GM19025 (cell line): ENCODE data around the gene ZNF783.
"Not testable (repeated sequence)": the region's sequence is repeated elsewhere in the genome, so short reads cannot be mapped to it uniquely, and the experiment has no call there.

ENCODE experiments used
- ATAC-seq: cut with Tn5 transposase; IDR thresholded peaks from one replicate; pipeline ENCODE4 v1.9.1; 2021; ENCODE audit warnings: mild to moderate bottlenecking, low read depth, moderate library complexity; ENCODE audit not compliant: unreplicated experiment

The ZNF783 gene

DNA sequence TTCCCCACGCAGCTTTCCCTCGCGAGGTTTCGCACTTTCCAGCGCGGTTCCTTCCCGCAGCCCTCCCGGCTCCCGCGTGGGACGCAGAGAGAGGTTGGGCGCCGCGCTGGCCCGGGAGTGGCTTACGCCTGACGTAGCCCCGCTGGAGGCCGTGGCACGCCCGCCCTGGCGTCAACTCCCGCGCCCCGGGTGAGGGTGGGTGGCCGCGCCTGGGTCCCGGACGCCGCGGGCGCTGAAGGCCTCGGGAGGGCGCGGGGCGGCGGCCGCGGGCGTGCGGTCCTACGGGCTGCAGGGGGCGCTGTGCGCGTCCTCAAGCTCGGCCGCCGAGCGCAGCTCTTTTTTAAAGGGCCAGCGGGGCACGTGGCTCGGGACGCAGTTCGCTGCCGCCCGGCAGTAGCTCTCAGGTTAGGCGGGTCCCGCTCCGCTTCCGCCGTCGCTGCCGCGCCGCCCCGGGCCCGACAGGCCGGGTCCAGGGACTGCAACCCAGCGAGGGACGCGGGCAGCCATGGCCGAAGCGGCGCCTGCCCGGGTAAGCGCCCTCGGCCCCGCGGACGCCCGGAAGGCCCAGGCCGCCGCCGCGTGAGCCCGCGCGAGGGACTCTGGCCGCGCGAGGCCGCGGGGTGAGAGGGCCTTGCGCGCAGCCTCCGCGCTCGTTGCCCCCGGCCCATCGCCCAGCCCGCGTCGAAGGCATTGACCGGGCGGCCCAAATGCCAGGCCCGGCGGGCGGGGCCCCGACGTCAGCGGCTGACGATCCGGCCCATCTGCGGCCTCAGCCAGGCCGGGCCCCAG, at the start of gene ZNF783:
TSS of gene ZNF783 (plus strand) at position 368 of the 789 bp plus-strand sequence. CDS start at position 506, 138 bp downstream.
- ATAC-seq = peak; percentile 84

DNA sequence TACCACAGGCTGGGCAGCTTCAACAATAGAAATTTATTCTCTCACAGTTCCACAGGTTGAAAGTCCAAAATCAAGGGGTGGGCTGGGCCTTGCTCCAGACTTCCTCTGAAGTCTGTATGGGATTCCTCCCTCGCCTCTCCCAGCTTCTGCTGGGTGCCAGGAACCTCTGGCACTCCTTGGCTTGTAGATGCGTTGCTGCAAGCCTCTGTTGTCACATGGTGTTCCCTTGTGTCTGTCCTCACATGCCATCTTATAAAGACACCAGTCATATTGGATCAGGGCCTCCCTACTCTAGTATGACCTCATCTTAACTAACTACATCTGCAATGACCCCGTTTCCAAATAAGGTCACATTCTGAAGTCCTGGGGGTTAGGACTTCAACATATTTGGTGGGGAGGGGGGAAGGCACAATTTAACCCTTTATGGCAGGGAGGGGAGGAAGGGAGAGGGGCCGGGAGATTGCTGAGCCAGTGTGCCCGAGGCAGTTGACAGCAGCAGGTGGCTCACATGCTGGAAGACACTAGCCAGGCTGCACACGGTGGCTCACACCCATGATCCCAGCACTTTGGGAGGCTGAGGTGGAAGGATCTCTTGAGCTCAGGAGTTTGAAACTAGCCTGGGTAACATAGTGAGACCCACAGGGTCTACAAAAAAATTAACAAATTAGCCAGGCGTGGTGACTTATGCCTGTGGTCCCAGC, 47.8 kb upstream of the ZNF783 start:
- no peak for ATAC-seq

DNA sequence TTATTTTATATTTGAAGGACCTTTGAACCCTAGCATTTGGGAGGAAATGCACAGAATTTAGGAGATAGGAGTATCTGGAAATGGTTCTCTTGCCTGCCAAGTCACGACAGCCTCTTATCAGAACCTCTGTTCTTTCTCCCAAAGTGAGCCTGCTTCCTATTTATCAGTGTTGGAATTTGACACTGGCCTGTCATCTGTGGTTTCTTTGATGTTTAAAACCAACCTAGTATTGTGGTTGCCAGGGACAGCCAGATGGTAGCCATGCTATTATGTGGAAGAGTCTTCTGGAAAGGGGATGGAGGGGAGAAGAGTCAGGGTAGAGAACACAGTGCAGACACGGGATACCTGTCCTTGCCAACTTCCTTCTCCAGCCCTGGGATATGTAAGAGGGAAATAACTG, 45.6 kb upstream of the ZNF783 start:
- no peak for ATAC-seq

DNA sequence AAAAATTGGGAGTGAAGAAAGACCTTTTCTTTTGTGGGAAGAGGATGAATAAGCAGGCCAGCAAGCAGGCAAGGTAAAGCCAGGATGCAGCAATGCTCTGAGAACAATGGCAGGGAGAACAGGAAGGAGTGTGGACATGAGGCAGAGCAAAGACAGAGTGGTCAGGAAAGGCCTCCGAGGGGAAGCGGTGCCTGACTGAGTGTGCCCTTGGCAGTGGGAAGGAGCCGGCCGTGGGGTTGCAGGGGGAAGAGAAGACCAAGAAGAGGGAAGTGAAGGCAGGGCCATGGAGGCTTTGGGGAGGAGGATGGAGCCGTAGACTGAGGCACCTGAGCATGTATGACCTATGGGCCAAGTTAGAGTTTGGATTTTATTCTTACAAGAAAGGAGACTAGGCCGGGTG, 44.4 kb upstream of the ZNF783 start:
- no peak for ATAC-seq

DNA sequence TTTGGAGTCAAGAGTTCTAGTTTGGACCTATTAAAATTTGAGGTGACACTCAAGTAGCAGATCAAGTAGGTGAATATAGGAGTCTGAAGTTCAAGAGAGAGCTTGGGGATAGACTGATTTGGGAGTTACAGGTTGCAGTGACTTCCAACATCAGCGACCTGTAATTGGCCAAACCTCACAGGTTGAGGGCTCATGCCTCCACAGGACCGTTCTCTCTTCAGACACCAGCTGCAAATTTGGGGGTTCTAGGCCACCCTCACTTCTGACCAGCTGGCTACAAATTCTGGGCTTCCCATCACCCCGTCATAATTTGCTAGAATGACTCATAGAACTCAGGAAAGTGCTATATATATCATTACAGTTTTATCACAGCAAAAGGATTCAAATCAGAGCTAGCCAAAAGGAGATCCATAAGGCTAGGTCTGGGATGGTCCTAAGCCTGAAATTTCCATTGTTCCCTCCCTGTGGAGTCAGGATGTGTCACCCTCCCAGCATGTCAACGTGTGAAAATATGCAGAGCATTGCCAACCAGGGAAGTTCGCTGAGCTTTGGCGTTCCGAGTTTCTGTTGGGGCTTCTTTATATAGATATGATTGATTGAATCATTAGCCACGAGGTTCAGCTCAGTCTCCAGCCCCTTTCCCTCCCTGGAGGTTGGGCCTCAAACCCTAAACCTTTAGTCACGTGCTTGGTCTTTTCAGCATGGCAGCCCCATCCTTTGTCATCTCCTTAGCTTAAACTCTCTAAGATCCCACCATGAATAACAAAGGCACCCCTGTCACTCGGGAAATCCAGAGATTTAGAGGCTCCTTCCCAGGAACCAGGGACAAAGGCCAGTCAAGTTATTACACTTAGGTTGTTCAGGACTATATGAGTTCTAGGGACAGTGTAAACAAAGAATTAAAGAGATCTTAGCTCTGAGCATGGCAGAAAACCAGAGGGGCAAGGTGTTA, 43.3 kb upstream of the ZNF783 start:
- no peak for ATAC-seq

DNA sequence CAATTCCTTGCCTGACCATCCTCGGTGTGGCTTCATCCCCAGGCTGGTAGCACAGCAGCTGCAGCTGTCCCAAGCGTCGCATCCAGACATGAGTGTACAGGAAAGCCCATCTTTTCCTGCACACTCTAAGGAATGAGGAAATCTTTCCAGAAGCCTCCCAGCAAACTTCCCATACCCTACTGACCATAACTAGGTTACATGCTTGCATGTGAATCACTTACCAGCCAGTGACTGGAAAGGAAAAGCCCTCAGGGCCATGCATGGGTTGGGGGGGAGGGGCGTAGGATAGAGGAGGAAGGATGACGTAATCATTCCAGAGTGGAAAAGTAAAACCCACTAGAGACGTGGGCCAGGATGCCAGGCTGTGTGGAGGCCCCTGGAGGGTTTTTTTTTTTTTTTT, 41.5 kb upstream of the ZNF783 start:
- no peak for ATAC-seq

DNA sequence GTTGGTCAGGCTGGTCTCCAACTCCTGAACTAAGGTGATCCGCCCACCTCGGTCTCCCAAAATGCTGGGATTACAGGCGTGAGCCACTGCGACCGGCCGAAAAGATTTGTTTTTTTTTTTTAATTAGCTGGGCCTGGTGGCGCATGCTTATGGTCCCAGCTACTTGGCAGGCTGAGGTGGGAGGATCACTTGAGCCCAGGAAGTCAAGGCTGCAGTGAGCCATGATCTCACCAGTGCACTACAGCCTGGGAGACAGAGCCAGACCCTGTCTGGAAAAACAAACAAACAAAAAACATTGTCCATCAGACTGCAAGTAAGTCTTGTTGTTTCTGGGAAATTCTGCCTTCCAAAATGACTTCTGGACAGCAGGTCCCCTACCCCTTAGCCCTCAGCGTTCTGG, 38.8 kb upstream of the ZNF783 start:
- no peak for ATAC-seq

DNA sequence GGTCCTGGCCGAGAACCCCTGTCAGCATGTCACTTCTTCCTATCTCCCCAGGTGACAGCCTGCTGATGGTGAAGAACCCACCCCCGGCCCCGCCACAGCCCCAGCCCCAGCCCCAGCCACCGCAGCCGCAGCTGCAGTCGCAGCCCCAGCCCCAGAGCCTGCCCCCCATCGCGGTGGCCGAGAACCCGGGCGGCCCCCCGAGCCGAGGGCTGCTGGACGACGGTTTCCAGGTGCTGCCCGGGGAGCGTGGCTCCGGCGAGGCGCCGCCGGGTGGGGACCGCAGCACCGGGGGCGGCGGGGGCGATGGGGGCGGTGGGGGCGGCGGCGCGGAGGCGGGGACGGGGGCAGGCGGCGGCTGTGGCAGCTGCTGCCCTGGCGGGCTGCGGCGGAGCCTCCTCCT, 38.2 kb upstream of the ZNF783 start:
- no peak for ATAC-seq

DNA sequence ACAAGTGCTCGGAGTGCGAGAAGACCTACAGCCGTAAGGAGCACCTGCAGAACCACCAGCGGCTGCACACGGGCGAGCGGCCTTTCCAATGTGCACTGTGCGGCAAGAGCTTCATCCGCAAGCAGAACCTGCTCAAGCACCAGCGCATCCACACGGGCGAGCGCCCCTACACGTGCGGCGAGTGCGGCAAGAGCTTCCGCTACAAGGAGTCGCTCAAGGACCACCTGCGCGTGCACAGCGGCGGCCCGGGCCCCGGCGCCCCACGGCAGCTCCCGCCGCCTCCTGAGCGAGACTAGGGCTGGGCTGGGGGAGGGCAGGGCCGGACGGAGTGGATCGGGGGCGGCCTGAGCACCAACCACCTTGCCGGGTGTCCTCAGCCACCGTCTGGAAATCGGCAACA, 37.6 kb upstream of the ZNF783 start:
- ATAC-seq = no peak

DNA sequence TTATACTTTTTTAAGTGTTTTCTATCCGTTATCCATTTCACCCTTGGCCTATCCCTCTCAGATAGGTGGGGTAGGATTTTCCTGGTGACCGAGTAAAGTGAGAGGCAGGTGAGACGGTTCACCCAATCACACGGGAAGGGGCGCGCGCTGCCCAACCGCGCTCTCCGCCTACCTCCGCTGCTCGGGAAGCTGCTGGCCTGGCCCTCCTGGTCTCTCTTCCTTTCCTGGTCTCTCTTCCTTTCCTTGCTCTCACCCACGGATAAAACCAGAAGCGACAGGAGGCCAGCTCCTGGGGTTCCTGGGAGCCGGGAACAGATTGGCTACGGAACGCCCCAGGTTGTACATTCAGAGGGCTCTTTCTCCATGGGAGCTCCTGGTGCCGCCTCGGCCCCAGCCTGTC, 36.9 kb upstream of the ZNF783 start:
- ATAC-seq = no peak

DNA sequence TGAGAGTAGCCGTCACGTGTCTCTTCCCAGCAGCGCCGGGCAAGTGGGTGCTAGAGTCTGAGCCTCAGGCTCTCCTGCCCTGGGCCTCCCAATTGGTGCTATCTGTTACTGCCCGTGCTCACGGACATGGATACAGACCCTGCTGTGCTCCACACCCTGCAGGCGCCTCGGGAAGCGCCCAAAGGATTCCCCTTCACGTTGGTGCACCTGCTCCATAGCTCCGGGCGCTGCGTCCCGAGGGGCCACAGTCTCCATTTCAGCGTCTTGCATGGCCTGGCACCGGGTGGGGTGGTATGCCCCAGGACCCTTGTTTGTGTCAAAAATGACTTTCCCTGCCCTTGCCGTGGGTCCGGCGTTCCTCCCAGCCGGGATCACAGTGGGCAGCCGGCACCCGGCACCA, 36.3 kb upstream of the ZNF783 start:
- no peak for ATAC-seq

DNA sequence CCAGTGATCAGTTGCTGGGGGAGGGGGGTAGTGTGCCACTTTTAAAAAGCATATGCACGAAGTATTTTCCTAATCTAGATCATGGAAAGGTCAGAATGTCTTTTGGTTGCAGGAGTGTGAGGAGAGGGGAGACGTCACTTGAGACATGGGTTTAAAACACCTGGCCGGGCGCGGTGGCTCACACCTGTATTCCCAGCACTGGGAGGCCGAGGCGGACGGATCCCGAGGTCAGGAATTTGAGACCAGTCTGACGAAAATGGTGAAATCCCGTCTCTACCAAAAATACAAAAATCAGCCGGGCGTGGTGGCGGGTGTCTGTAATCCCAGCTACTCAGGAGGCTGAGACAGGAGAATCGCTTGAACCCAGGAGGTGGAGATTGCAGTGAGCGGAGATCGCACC, 35.6 kb upstream of the ZNF783 start:
- not testable (repeated sequence) for ATAC-seq

DNA sequence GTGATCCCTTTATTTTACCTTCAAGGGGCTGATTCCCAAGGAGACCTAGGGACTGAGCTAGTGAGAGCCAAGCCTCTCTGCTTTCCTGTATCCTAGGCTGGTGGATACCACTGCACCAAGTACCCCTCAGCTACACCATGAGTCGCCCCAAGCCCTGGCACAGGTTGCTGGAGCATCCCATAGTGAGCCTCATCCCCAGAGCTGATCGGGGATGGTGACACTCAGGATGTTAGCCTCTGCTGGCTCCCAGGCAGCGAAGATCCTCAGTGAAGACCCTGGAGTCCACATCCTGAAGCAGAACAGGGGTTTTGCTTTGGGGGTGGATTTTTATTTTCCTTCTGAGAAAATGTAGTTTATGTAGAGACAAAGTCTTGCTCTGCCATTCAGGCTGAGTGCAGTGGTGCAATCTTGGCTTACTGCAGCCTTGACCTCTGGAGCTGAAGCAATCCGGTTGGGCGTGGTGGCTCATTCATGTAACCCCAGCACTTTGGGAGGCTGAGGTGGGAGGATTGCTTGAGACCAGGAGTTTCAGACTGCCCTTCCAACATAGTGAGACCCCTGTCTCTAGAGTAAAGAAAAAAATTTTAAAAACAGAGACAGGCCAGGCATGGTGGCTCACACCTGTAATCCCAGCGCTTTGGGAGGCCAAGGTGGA, 35.0 kb upstream of the ZNF783 start:
- no peak for ATAC-seq

DNA sequence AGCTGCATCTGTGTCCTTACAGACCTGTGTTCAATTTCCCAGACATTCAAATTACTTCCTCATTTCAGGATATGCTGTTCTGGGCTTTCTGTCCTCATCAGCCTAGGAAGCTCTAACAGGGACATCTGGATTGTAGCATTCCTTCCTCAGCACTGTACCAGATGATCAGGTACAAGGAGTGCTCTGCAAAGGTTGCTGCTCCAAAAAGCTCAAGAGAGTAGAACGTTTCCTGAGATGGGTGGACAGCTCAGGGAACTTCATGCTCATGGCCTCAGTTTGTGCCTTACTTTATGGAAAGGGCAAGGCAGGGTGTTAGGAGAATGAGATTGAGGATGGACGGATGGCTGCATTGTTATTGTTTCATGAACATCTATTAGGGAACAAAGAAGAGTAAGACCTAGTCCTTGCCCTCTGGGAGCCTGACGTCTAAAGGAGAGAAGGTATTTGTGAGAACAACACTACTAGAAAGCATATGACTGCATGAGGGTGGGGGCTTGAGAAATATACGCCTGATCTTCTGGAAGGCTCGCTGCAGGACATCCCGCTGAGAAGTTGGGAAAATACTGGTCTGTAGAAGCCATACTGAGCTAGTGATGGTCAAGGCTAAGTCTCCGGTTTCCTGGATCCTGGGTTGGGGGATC, 33.0 kb upstream of the ZNF783 start:
- no peak for ATAC-seq

DNA sequence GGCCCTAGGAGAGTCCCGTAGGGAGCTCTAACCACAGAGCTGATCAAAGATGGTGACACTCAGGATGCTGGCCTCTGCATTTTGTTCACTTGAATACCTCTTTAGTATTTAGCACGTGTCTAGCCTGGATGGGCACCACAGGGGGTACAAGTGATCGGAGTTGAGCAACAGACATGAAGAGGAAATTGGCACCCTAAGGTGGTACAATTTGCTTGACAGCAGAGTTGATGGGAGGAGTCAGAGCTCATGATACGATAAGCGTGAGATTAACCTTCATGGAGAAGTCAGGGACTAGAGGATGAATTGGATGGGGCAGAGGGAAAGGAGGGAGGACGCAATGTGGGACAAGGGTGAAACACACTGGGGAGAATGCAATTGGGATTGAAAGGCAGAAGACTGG, 32.5 kb upstream of the ZNF783 start:
- ATAC-seq = no peak

DNA sequence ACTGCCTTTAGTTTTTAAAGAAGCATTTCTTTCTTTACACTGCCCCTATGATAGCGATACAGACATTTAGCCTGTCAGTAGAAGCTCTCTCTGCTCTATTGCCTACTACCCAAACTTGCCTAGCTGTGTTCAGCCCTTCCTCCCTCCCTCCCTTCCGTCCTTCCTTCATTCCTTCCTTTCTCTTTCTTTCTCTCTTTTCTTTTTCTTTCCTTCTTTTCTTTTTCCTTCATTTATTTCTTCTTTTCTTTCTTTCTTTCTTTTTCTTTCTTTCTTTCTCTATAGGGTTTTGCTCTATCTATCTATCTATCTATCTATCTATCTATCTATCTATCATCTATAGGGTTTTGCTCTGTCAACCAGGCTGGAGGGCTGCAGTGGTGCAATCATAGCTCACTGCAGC, 29.6 kb upstream of the ZNF783 start:
- no peak for ATAC-seq

DNA sequence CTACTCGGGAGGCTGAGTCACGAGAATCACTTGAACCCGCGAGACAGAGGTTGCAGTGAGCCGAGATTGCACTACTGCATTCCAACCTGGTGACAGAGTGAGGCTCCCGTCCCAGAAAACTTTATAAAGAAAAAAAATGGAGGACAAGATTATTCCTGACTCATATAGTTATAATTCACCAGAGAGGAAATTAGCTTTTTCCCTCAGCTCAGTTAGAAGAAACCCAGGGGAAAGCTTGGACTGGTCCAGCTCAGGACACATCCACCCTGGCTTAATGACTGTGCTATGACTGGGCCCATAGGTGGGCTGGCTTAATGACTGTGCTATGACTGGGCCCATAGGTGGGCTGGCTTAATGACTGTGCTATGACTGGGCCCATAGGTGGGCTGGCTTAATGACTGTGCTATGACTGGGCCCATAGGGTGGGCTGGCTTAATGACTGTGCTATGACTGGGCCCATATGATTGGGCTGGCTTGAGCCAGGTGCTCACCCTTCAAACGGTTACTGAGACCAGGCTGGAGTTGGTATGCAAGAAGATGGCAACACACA, 28.3 kb upstream of the ZNF783 start:
- not testable (repeated sequence) for ATAC-seq

DNA sequence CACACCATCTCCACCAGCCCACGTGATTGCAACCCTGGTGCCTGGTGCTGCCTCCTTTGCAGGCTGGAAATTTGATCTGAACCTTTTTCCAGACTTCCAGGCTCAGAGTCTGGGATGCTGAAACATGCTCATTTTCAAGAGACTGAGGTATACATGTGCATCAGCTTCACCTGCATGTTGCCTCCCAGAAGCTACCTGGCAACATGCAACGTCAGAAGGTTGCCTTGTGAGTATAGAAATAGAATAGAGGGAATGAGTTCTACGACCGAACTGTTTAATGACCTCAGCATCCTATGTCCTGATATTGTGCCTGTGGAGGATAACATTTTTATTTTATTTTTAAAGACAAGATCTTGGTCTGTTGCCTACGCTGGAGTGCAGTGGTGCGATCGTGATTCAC, 24.5 kb upstream of the ZNF783 start:
- no peak for ATAC-seq

DNA sequence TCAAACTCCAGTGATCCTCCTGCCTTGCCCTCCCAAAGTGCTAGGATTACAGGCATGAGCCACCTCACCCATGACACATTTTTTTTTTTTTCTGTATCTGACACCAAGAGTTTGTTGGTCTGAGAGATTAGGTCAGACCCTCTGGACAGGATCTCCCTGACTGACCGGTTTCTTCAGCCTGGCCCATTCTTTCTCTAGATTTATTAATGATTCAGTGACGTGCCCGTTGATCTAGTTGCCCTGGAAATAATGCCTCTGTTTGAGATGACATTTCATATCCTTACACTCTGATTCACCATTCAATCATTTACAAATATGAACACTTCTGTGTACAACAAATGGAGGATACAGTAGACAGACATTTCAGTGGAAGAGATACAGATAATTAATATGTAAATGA, 23.9 kb upstream of the ZNF783 start:
- no peak for ATAC-seq
